ENCODE measurements around the gene OR52I1.

Gene OR52I1

DNA sequence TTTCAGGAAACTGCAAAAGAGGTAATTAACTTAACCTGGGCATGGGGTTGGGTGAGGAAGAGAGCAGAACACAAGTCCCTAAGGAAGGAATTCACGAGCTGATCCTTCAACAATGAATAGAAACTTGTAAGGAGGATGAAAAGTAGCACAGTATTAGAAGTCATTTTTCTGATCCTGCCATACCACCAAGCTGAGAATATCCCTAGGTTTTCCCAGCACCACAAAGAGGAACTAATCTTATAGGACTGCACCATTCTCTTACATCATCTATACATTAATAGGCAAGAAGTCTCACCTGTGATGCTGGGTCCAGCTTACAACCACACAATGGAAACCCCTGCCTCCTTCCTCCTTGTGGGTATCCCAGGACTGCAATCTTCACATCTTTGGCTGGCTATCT lies at the start of gene OR52I1:
Gene OR52I1, plus strand, starts transcription at position 301 of the 400 bp plus-strand sequence. Its CDS starts 0 bp downstream, at position 301.
- DNase-seq, result no peak

DNA sequence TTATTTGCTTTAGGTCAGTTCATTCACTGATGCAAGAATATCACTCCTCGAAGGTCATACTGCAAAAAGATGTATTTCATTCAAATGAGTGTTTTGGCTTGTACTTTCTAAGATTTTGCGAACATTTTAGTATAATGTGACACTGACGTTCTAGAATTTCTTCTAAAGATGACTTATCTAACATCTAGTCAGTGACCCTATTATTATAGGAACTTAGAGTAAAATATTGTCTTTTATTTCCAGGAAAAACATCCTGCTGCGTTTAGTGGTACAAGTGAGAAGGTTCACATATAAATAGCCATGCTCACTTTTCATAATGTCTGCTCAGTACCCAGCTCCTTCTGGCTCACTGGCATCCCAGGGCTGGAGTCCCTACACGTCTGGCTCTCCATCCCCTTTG lies 48.9 kb upstream of the OR52I1 start, which contains the start of gene OR52M1:
Gene OR52M1, plus strand, starts transcription at position 301 of the 400 bp plus-strand sequence. Its CDS starts 0 bp downstream, at position 301.
- no peak for DNase-seq

GRCh38 chr11:4546878-4547277 lies 47.0 kb upstream of the OR52I1 start:
- DNase-seq, result no peak

GRCh38 chr11:4547416-4547815 lies 46.4 kb upstream of the OR52I1 start:
- no peak for DNase-seq

GRCh38 chr11:4551346-4551979 lies 42.4 kb upstream of the OR52I1 start:
- DNase-seq, result no peak

DNA sequence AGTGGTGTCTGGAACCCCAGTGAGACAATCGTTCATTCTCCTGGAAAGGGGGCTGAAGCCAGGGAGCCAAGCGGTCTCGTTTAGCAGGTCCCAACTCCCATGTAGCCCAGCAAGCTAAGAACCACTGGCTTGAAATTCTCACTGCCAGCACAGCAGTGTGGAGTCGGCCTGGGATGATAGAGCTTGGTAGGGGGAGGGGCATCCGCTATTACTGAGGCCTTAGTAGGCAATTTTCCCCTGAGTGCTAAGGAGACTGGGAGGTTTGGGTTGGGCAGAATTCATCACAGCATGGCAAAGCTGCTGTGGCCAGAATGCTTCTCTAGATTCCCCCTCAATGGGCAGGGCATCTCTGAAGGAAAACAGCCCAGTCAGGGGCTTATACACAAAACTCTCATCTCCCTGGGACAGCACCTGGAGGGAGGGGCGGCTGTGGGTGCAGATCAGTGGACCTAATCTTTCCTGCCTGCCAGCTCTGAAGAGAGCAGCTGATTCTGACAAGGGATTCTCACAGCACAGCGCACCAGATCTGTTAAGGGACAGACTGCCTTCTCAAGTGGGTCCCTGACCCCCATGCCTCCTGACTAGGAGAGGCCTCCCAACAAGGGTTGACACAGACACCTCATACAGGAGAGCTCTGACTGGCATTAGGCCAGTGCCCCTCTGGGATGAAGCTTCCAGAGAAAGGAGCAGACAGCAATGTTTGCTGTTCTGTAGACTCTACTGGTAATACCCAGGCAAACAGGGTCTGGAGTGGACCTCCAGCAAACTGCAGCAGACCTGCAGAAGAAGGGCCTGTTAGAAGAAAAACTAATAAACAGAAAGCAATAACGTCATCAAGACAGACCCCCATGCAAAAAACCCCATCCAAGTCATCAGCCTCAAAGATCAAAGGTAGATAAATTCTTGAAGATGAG lies 34.1 kb upstream of the OR52I1 start:
- no peak for DNase-seq

DNA sequence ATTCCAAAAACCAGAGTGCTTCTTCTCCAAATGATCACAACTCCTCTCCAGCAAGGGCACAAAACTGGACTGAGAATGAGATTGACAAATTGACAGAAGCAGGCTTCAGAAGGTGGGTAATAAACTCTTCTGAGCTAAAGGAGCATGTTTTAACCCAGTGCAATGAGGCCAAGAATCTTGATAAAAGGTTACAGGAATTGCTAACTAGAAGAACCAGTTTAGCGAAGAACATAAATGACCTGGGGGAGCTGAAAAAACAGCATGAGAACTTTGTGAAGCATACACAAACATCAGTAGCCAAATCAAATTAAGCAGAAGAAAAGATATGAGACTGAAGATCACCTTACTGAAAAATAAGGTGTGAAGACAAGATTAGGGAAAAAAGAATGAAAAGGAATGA lies 33.4 kb upstream of the OR52I1 start:
- no peak for DNase-seq

DNA sequence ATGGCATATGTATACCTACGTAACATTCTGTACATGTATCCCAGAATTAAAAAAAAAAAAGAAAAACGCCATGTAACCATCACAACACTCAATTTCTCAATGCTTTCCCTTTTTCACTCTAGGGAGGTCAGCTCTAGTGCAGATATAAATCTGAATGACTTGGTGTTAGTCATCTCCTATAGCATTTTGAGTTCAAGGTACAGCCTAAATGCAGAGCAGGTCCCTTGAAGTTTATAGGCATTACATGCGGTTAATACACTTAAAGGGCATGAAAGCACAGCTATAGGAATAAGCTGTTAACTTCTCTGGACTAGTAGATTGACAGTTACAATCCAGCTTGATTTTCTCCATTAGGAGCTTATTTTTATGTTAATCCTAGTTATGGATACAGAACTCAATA lies 28.5 kb upstream of the OR52I1 start:
- DNase-seq, result no peak

GRCh38 chr11:4569075-4569474 lies 24.8 kb upstream of the OR52I1 start:
- DNase-seq, result no peak

- DNase-seq, result no peak
Measured at GRCh38 chr11:4576880-4577279, 17.0 kb upstream of the OR52I1 start.

DNA sequence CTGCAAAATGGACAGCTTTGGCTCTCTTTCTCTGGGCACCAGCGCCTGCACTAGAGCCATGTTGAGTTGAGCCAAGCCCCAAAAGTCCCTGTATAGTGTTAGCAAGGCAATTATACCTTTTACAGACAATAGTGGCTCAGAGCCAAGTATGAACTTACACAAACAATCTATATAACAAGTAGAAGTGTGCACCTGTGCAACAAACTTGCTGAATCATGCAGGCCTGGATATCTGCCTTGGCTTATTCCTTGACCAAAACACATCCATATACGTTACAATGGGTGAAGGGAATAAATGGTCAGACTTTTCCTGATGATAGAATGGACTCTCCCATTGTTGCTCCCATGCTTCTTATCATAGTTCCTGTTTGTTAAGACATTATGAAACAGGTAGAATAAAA lies 16.1 kb upstream of the OR52I1 start:
- DNase-seq, result no peak

- DNase-seq, result no peak
Measured at GRCh38 chr11:4578624-4579023, 15.2 kb upstream of the OR52I1 start.

- no peak for DNase-seq
Measured at GRCh38 chr11:4580124-4580523, 13.7 kb upstream of the OR52I1 start.

GRCh38 chr11:4581443-4581842 lies 12.4 kb upstream of the OR52I1 start, which contains the start of gene OR52I2:
Gene OR52I2, plus strand, starts transcription at chr11:4581743.
- no peak for DNase-seq

- no peak for DNase-seq
Measured at GRCh38 chr11:4589017-4589416, 4.8 kb upstream of the OR52I1 start.

DNA sequence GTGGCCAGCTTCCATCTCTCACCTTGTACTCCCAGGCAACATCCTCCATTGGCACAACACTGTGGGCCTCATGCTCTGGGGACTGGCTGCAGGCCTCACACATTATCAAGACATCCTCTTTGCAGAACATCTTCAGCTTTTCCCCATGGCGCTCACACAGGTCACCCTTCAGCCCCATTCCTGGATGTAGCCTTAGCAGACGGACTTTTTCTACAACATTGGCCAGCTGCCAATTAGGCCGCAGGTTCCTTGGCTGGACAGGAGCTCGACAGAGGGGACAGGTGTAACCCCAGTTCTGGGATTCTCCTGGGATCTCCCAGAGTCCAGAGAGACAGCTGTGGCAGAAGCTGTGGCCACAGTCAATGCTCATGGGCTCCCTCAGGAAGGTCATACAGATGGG lies 11.2 kb downstream of the OR52I1 start:
- no peak for DNase-seq

- no peak for DNase-seq
Measured at GRCh38 chr11:4606231-4607015, 12.6 kb downstream of the OR52I1 start.

DNA sequence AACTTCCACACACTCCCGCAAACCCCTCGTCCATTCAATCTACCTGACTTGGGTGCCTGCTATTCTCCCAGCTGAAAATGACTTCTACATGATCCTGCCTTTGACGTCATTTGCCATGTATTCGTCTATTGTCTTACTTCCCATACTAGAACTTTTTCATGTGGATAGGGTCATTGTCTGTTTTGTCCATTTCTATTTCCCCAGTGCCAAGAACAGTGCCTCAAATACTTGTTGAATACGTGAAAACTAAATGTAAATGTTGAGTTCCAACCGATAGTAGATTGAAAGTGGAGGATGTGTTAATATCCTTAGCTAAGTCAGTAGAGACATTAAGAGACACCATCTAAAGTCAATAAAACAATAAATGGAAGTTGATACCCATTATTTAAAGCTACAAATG lies 13.3 kb downstream of the OR52I1 start:
- DNase-seq, result no peak

GRCh38 chr11:4607781-4608666 lies 14.2 kb downstream of the OR52I1 start, which contains the start of gene TRIM68:
Gene TRIM68, minus strand, starts transcription at chr11:4608231. Its CDS starts 2,727 bp downstream, at chr11:4605504.
- DNase-seq, result peak; percentile 45 to 91

DNA sequence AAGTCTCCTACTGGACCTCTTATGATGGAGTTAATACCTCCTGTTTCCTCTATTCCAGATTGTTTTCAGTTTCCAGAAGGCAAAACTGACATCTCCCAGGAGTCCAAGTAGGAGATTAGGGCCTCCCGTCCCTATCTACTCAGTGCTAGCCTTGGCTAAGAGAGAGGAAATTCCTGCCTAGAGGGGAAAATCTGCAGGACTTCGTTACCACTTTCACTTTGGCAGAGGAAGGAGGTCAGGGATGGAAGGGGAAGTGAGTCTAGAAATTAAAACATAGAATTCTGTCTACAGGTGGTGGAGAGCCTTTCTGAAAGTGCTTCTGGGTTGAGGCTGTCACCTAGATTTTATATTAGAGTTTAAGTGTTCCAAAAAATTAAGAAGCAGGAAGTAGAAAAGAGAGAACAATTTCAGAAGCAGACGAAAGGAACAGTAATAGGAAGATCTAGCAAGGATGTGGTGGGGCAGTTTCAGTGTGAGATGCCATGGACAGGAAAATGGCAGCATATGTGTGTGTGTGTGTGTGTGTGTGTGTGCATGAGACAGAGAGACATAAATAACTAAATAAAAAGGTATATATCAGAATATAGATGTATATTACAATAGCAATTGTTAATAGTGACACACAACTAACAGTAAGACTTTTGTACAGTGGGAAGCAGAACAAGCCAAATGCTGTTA lies 16.6 kb downstream of the OR52I1 start:
- DNase-seq, result no peak

DNA sequence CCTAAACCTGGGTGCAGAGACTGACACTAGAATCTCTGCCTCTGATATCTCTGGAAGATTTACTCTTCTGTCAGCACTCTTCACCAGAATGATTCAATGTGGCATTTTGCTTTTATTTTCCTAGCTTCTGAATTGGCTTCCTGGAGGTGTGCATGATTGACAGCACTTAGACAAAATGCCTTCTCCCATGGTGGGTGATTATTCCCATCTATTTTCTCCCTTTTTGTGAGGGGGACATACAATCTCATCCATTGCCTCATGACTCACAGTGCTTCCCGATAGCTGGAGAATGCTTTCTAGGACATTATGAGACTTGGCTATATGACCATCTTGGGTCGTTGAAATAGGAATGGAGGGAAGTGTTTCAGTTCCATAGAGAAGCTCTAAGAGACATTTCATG lies 18.1 kb downstream of the OR52I1 start:
- no peak for DNase-seq

Measured in cerebellar nuclear complex (tissue), 1 donor.